Endothelial cell of umbilical vein (primary cell): ENCODE data around the gene SPDYA. TPM values are rescaled to one million over a fixed set of nuclear protein-coding genes. Genes with fewer than 3 reads are reported as not detected.

Experiments used
- BruUV-seq: library from RNA; stranded (reverse); fragments of 400-500 nt; replicated peaks from 2 replicates; lab custom pipeline; 2021; lab: Mats Ljungman, UMichigan
- CTCF ChIA-PET: fragments of 300-600, 350-600 bp; sonication (Branson Sonifier 250); formaldehyde crosslinking; loops from one replicate; lab custom pipeline; 2021; ENCODE audit warnings: antibody characterized with exemption, inconsistent platforms; lab: Charles Lee
- POLR2A ChIA-PET: fragments of 300-600, 350-600 bp; sonication (Branson Sonifier 250); formaldehyde crosslinking; loops from one replicate; lab custom pipeline; 2021; ENCODE audit warnings: antibody characterized with exemption, inconsistent platforms; lab: Charles Lee
- DNase-seq: peaks from one replicate; pipeline ENCODE4 v3.0.0-alpha.2; 2011; ENCODE audit warnings: low read depth, low spot score
- FAIRE-seq: peaks from 2 replicates; lab custom pipeline; 2011; peaks lifted over from hg19 to GRCh38; lab: Jason Lieb, UNC
- H2AFZ ChIP-seq: 2 replicates; pipeline ENCODE4 v1.6.0; 2012; ENCODE audit warnings: low read depth, low read length, control low read depth, inconsistent platforms
- H3K27ac ChIP-seq: 2 replicates; pipeline ENCODE4 v1.5.1; 2011; ENCODE audit warnings: low read depth, mild to moderate bottlenecking, control low read depth, low read length, moderate library complexity; ENCODE audit not compliant: insufficient read depth
- H3K27me3 ChIP-seq, 2 experiments: 2 replicates each; pipeline versions ENCODE4 v1.6.0 to v1.6.1; 2011; ENCODE audit warnings: low read length in 2 of 2, mixed read lengths in 1 of 2; ENCODE audit not compliant: control insufficient read depth in 2 of 2, insufficient read depth in 2 of 2
- H3K36me3 ChIP-seq, 2 experiments: 2 replicates in 1 of 2; 3 replicates in 1 of 2; pipeline ENCODE4 v1.5.1; 2011; ENCODE audit warnings: low read length in 2 of 2, mild to moderate bottlenecking in 1 of 2, moderate library complexity in 1 of 2; ENCODE audit not compliant: control insufficient read depth in 2 of 2, insufficient read depth in 2 of 2; ENCODE audit errors: extremely low read depth in 1 of 2
- H3K4me1 ChIP-seq: 3 replicates; pipeline ENCODE4 v1.5.1; 2011; ENCODE audit warnings: mild to moderate bottlenecking, low read length; ENCODE audit not compliant: control insufficient read depth, insufficient read depth; ENCODE audit errors: extremely low read depth
- H3K4me2 ChIP-seq: 2 replicates; pipeline ENCODE4 v1.6.1; 2011; ENCODE audit warnings: low read length, control low read depth, mixed read lengths; ENCODE audit not compliant: insufficient read depth
- H3K4me3 ChIP-seq, 3 experiments: fragments of 200-600 bp in 1 of 3; sonication (generic), shearing (Covaris generic) in 1 of 3; replicated peaks in 1 of 3; 2 replicates each; pipeline ENCODE4 v1.5.1; 2011 to 2016; ENCODE audit warnings: control low read depth in 3 of 3, low read length in 3 of 3, mild to moderate bottlenecking in 2 of 3, inconsistent platforms in 1 of 3, low read depth in 1 of 3, moderate library complexity in 1 of 3; ENCODE audit not compliant: insufficient read depth in 1 of 3
- H3K79me2 ChIP-seq: 2 replicates; pipeline ENCODE4 v1.6.0; 2012; ENCODE audit warnings: low read length, inconsistent platforms; ENCODE audit not compliant: control insufficient read depth, insufficient read depth
- H3K9ac ChIP-seq: replicated peaks from 2 replicates; pipeline ENCODE3; 2011; ENCODE audit warnings: low read length, control low read depth; ENCODE audit not compliant: insufficient read depth; ENCODE audit errors: extremely low read depth
- H3K9me1 ChIP-seq: replicated peaks from 3 replicates; pipeline ENCODE4 v1.6.0; 2011; ENCODE audit warnings: mild to moderate bottlenecking, low read length; ENCODE audit not compliant: control insufficient read depth, insufficient read depth; ENCODE audit errors: extremely low read depth
- H3K9me3 ChIP-seq: replicated peaks from 2 replicates; pipeline ENCODE4 v1.5.1; 2012; ENCODE audit warnings: low read length, inconsistent platforms; ENCODE audit not compliant: control insufficient read depth, insufficient read depth
- H4K20me1 ChIP-seq: replicated peaks from 2 replicates; pipeline ENCODE3; 2011; ENCODE audit warnings: mild to moderate bottlenecking, low read length; ENCODE audit not compliant: control insufficient read depth, insufficient read depth; ENCODE audit errors: extremely low read depth
- EZH2 ChIP-seq: IDR thresholded peaks from 2 replicates; pipeline ENCODE4 v1.6.1; 2012; ENCODE audit warnings: borderline replicate concordance, low read depth, mild to moderate bottlenecking, moderate library complexity, low read length, inconsistent platforms; ENCODE audit not compliant: severe bottlenecking
- FOS ChIP-seq: IDR thresholded peaks from 2 replicates; pipeline ENCODE4 v1.6.1; 2011; ENCODE audit warnings: mild to moderate bottlenecking, low read length, moderate library complexity, borderline replicate concordance; ENCODE audit not compliant: insufficient read depth
- GATA2 ChIP-seq: IDR thresholded peaks from 2 replicates; pipeline ENCODE4 v1.7.0; 2011; ENCODE audit warnings: low read depth, mild to moderate bottlenecking, moderate library complexity, mixed read lengths, low read length; ENCODE audit not compliant: insufficient read length, insufficient read depth
- JUN ChIP-seq: IDR thresholded peaks from 2 replicates; pipeline ENCODE4 v1.6.1; 2011; ENCODE audit warnings: borderline replicate concordance, low read depth; ENCODE audit not compliant: insufficient read length, insufficient read depth
- MYC ChIP-seq: IDR thresholded peaks from one replicate; pipeline ENCODE4 v1.6.1; 2011; ENCODE audit warnings: mild to moderate bottlenecking, low read depth, low read length
- POLR2A ChIP-seq: IDR thresholded peaks from 2 replicates; pipeline ENCODE4 v1.6.1; 2012; ENCODE audit warnings: low read depth, mild to moderate bottlenecking, control low read depth, low read length
- POLR2AphosphoS5 ChIP-seq: IDR thresholded peaks from 2 replicates; pipeline ENCODE4 v1.6.1; 2012; ENCODE audit warnings: low read depth, mild to moderate bottlenecking, control low read depth, low read length, moderate library complexity; ENCODE audit not compliant: insufficient read depth
- dilution Hi-C: fragments of 300-500 bp; cut with MboI; formaldehyde crosslinking; loops from one replicate; pipeline ENCODE4 v1.15.0; 2019; ENCODE audit warnings: low sequenced_read_pairs; ENCODE audit not compliant: extremely low pct_ligation_motif_present
- intact Hi-C: fragments of 100-400 bp; cut with micrococcal nuclease; formaldehyde crosslinking; loops from one replicate; pipeline ENCODE4 v1.10.0; 2022
- polyA plus RNA-seq, 4 experiments: library from polyadenylated mRNA; depleted of rRNA in 3 of 4; stranded (reverse) in 3 of 4; unstranded in 1 of 4; fragments of >200 nt; gene quantifications; 2 replicates each; pipeline versions ENCODE4 v1.2.1 to v1.2.3, GENCODE V29; 2011 to 2012; ENCODE audit warnings: missing spikeins in 1 of 4
- total RNA-seq: library from RNA; stranded (reverse); gene quantifications from 2 replicates; pipeline ENCODE4 v1.2.3, GENCODE V29; 2021
- TF ChIP-seq, protein P1 (sequence below): IDR thresholded peaks from 2 replicates; pipeline ENCODE4 v1.6.1; 2011; ENCODE audit not compliant: insufficient read depth, insufficient read length
- TF ChIP-seq, protein P2 (sequence below), 2 donors: IDR thresholded peaks; 1 replicate in 1 of 2; 2 replicates in 1 of 2; pipeline ENCODE4 v1.5.1; 2011; ENCODE audit warnings: low read length in 2 of 2, mild to moderate bottlenecking in 2 of 2, moderate library complexity in 2 of 2, control low read depth in 1 of 2, inconsistent platforms in 1 of 2, low read depth in 1 of 2; ENCODE audit not compliant: insufficient read depth in 1 of 2; ENCODE audit errors: extremely low read depth in 1 of 2

Gene SPDYA
- total and polyA plus RNA-seq, 2 donors (not counting 3 experiments of a cell fraction or from before 2014, with no cell fraction given): 0.06 to 1.6 TPM

DNA sequence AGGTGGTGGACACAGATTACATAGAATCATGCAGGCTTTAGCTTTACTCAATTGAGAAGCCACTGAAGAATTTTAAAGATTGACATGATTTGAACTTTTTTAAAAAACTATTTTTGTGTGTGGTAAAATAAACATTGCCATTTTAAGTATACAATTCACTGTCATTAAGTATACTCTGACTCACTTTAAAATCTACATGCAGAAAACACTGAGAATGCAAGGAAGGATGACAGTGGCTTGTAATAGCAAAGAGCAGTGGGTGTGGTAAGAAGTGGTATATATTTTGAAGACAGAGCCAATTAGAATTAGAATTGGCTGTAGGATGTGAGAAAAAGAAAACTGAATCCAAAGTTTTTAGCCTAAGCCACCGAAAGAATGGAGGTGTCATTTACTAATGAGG, 44.6 kb downstream of the SPDYA start:
- Histone ChIP-seq H3K36me3 (no peaks in the 10 kb centered on the region), H3K4me1 (no peaks in the 10 kb centered on the region), H3K9ac (no peak overlapping the region), H3K4me2 (no peak overlapping the region), H3K27ac (no peak overlapping the region), H3K9me3 (no peaks in the 10 kb centered on the region), H2AFZ (no peak overlapping the region), H3K27me3 (no peaks in the 10 kb centered on the region), H3K4me3 (no peak overlapping the region), H3K79me2 (no peaks in the 10 kb centered on the region), H3K9me1 (no peaks in the 10 kb centered on the region), H4K20me1 (no peaks in the 10 kb centered on the region)
- ChIA-PET POLR2A (interaction anchor here (0.7 kb wide), 1 partner anchor 11 kb away, joined by 9 read pairs; no protein-coding TSS in a partner anchor), CTCF (no interaction called here)
- intact Hi-C loops: no loop called here
- BruUV-seq: no TSS peak
- dilution Hi-C loops: no loop called here
- TF ChIP-seq POLR2A: no peak
- TF ChIP-seq, protein P1, sequence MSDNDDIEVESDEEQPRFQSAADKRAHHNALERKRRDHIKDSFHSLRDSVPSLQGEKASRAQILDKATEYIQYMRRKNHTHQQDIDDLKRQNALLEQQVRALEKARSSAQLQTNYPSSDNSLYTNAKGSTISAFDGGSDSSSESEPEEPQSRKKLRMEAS: no peak
- TF ChIP-seq MYC: no peak
- TF ChIP-seq FOS: no peak
- TF ChIP-seq, protein P2, sequence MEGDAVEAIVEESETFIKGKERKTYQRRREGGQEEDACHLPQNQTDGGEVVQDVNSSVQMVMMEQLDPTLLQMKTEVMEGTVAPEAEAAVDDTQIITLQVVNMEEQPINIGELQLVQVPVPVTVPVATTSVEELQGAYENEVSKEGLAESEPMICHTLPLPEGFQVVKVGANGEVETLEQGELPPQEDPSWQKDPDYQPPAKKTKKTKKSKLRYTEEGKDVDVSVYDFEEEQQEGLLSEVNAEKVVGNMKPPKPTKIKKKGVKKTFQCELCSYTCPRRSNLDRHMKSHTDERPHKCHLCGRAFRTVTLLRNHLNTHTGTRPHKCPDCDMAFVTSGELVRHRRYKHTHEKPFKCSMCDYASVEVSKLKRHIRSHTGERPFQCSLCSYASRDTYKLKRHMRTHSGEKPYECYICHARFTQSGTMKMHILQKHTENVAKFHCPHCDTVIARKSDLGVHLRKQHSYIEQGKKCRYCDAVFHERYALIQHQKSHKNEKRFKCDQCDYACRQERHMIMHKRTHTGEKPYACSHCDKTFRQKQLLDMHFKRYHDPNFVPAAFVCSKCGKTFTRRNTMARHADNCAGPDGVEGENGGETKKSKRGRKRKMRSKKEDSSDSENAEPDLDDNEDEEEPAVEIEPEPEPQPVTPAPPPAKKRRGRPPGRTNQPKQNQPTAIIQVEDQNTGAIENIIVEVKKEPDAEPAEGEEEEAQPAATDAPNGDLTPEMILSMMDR (IDR thresholded peaks at IDR 0.05; ENCODE audit: extremely low read depth in 1 of 2, insufficient read depth in 1 of 2, low read depth in 1 of 2, low read length in 2 of 2): no peak
- TF ChIP-seq POLR2AphosphoS5: no peak
- no peak for TF ChIP-seq EZH2
- TF ChIP-seq JUN: no peak
- TF ChIP-seq GATA2: no peak
- FAIRE-seq: no peak
- no peak for DNase-seq
